K562 (cell line): ENCODE data around the gene RPL3. TPM values are rescaled to one million over a fixed set of nuclear protein-coding genes. Genes with fewer than 3 reads are reported as not detected.

Experiments
- IRF1 ChIP-seq: sonication (generic); formaldehyde crosslinking; IDR thresholded peaks from 2 replicates; pipeline ENCODE4 v1.8.0; 2022; ENCODE audit warnings: missing genetic modification reagents, mild to moderate bottlenecking, borderline replicate concordance
- NR0B1 ChIP-seq: fragments of 450-650 bp; IDR thresholded peaks from one replicate; pipeline ENCODE4 v1.6.1; 2018; ENCODE audit warnings: mild to moderate bottlenecking, moderate library complexity; ENCODE audit not compliant: partially characterized antibody
- ZNF407 ChIP-seq: fragments of 450-650 bp; IDR thresholded peaks from 2 replicates; pipeline ENCODE4 v1.6.1; 2016; ENCODE audit warnings: low read depth
- polyA plus RNA-seq, 8 experiments: library from polyadenylated mRNA; depleted of rRNA in 4 of 8; stranded (reverse) in 5 of 8; unstranded in 3 of 8; fragments of >200 nt; fragmentation: Nextera tagmentation in 2 of 8; fragmentation: Illumina TruSeq in 1 of 8; extraction: Ambion mirVana in 2 of 8; extraction: Trizol in 1 of 8; gene quantifications; 2 replicates each; pipeline versions ENCODE4 v1.2.1 to v1.2.3, GENCODE V29; 2011 to 2014; ENCODE audit warnings: inconsistent platforms in 1 of 8, missing spikeins in 1 of 8
- total RNA-seq, 7 experiments: library from RNA; depleted of rRNA in 6 of 7; stranded (reverse); fragments of >200 nt in 6 of 7; fragmentation: Illumina TruSeq in 2 of 7; extraction: Trizol in 2 of 7; gene quantifications; 2 replicates each; pipeline versions ENCODE4 v1.2.1 to v1.2.3, GENCODE V29; 2011 to 2021; ENCODE audit warnings: low replicate concordance in 1 of 7

The RPL3 gene
- total and polyA plus RNA-seq, 9 of the 15 experiments (the other 6 are each of a cell fraction or from before 2014, with no cell fraction given): 1,624 to 4,066 (median 2,565) TPM

GRCh38 chr22:39355080-39355479, 35.7 kb upstream of the RPL3 start (continued):
- TF ChIP-seq ZNF407 (no peak), NR0B1 (no peak), IRF1 (CRISPR knock-in tag) (no peak)
